Right lobe of liver (tissue), 6 donors: Measurements from ENCODE around the gene TNRC18. TPM values are rescaled to one million over a fixed set of nuclear protein-coding genes. Genes with fewer than 3 reads are reported as not detected.

Experiments
- ATAC-seq, 4 donors: fragments of 200-7000 bp; cut with Tn5 transposase; one replicate each; pipeline ENCODE4 v1.9.1; 2020; ENCODE audit warnings: mild to moderate bottlenecking in 4 of 4, moderate library complexity in 4 of 4
- DNase-seq, 3 donors: peaks; one replicate each; pipeline ENCODE4 v3.0.0-alpha.2; 2020
- H3K27ac ChIP-seq, 3 donors: fragments of 200-600 bp; one replicate each; pipeline ENCODE4 v1.8.0; 2022
- H3K27me3 ChIP-seq, 2 donors: fragments of 200-600 bp; one replicate each; pipeline ENCODE4 v1.8.0; 2022
- H3K36me3 ChIP-seq, 4 donors: fragments of 200-600 bp; sonication (generic) in 1 of 4; one replicate each; pipeline versions ENCODE4 v1.5.1 to v1.8.0; 2017 to 2022; ENCODE audit warnings: control low read depth in 1 of 4
- H3K4me1 ChIP-seq, 4 donors: fragments of 200-600 bp; sonication (generic) in 1 of 4; one replicate each; pipeline versions ENCODE4 v1.5.1 to v1.8.0; 2017 to 2022; ENCODE audit warnings: control low read depth in 1 of 4
- H3K4me3 ChIP-seq, 3 donors: fragments of 200-600 bp; one replicate each; pipeline ENCODE4 v1.8.0; 2022
- H3K9me3 ChIP-seq, 4 donors: fragments of 200-600 bp; sonication (generic) in 1 of 4; one replicate each; pipeline versions ENCODE4 v1.5.1 to v1.8.0; 2017 to 2022; ENCODE audit warnings: control low read depth in 1 of 4
- CTCF ChIP-seq, 4 donors: fragments of 200-600 bp in 3 of 4; fragments of 450-650 bp in 1 of 4; IDR thresholded peaks; one replicate each; pipeline versions ENCODE4 v1.5.1 to v1.8.0; 2016 to 2022; ENCODE audit warnings: antibody characterized with exemption in 4 of 4, mild to moderate bottlenecking in 2 of 4
- POLR2A ChIP-seq: fragments of 450-650 bp; IDR thresholded peaks from one replicate; pipeline ENCODE4 v1.6.1; 2017; ENCODE audit warnings: antibody characterized with exemption, mild to moderate bottlenecking
- WGBS: methylation state at CpG from one replicate; pipeline ENCODE4 v1.1.6; 2018; ENCODE audit warnings: low coverage, low lambda C conversion rate; ENCODE audit not compliant: insufficient coverage; ENCODE audit errors: missing lambda C conversion rate; 5-methylcytosine and 5-hydroxymethylcytosine counted together
- intact Hi-C, 2 donors: fragments of 100-400 bp; cut with DNase I; formaldehyde crosslinking; loops; one replicate each; pipeline versions ENCODE4 v1.11.2 to v1.14.1; 2022
- total RNA-seq, 6 experiments: library from RNA; depleted of rRNA in 2 of 6; stranded (reverse); fragments of >200 nt in 2 of 6; fragmentation: NEBNext Ultra II Directional in 3 of 6; extraction: Animal tissue kit (Norgen Biotek cat#: 25700) in 3 of 6; gene quantifications; one replicate each; pipeline versions ENCODE4 v1.1.0 to v1.2.4, GENCODE V29; 2016 to 2023
- donor health status: DM: no; HTN: yes; CAD: no.
- donor health status: DM: no; HTN: no; CAD: no.
- donor health status: DM: no; HTN: no; CAD: no.
- donor health status: DM: no; HTN: yes; CAD: no.
- donor health status: DM: no; HTN: yes; CAD: no.

Gene TNRC18
- total RNA-seq, 6 experiments from 2014 or later: 27.0 to 36.9 (median 30.5) TPM

- no peak overlapping the region for H3K4me3 ChIP-seq
- no peak for DNase-seq
- H3K4me1 ChIP-seq: peaks cover 0 to 13% (median 0%) of the 10 kb centered on the region in 4 donors
- intact Hi-C loops: no loop called here
- TF ChIP-seq CTCF (IDR thresholded peaks at IDR 0.05) (no peak), POLR2A (no peak)
- no peak overlapping the region for H3K27ac ChIP-seq
- WGBS: 92% methylated on average over 2 of the region's 8 CpGs
- H3K9me3 ChIP-seq: no peaks in the 10 kb centered on the region
- H3K27me3 ChIP-seq: no peaks in the 10 kb centered on the region
- ATAC-seq: no peak
- H3K36me3 ChIP-seq: peaks cover 0 to 53% (median 22%) of the 10 kb centered on the region in 4 donors
Observed at GRCh38 chr7:5393748-5394147, 29.9 kb downstream of the TNRC18 start.

- intact Hi-C loops: no loop called here
- no peak for TF ChIP-seq CTCF (IDR thresholded peaks at IDR 0.05)
- no peak for TF ChIP-seq POLR2A
- H3K27ac ChIP-seq: no peak overlapping the region
- no peak for ATAC-seq
- peaks cover 0 to 13% (median 0%) of the 10 kb centered on the region in 4 donors for H3K4me1 ChIP-seq
- H3K9me3 ChIP-seq: no peaks in the 10 kb centered on the region
- WGBS: 80% methylated on average over 4 of the region's 9 CpGs
- H3K27me3 ChIP-seq: no peaks in the 10 kb centered on the region
- no peak overlapping the region for H3K4me3 ChIP-seq
- H3K36me3 ChIP-seq: peaks cover 0 to 57% (median 22%) of the 10 kb centered on the region in 4 donors
- no peak for DNase-seq
Observed at GRCh38 chr7:5393328-5393727, 30.3 kb downstream of the TNRC18 start.

DNA sequence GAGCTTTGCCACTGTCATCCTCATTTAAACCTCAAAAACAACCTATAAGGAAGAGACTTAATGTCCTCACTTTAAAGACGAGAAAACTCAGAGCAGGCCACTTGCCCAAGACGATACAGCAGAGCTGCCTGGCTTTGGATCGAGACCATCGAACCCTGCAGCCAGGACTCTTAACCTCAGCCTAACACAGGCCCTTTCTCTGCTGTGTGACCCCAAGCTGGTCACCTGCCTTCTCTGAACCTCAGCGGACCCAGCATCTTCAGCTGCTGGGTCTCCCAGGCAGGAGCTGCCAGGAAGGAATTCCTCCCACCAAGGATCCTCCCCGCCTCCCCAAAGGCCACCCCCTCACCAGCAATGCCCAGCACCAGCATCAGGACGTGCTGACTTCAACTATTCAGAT lies 32.7 kb downstream of the TNRC18 start:
- no peak for DNase-seq
- intact Hi-C loops: no loop called here
- Histone ChIP-seq H3K27me3 (no peaks in the 10 kb centered on the region), H3K4me3 (no peak overlapping the region), H3K27ac (no peak overlapping the region), H3K4me1 (no peaks in the 10 kb centered on the region), H3K36me3 (peaks cover 0 to 79% (median 35%) of the 10 kb centered on the region in 4 donors), H3K9me3 (no peaks in the 10 kb centered on the region)
- 88% methylated on average over 4 of the region's 7 CpGs for WGBS
- no peak for ATAC-seq
- no peak for TF ChIP-seq POLR2A
- TF ChIP-seq CTCF (IDR thresholded peaks at IDR 0.05): no peak

GRCh38 chr7:5388905-5389433 lies 34.7 kb downstream of the TNRC18 start:
- intact Hi-C loops: no loop called here

More at GRCh38 chr7:5388905-5389433, 34.7 kb downstream of the TNRC18 start:
- Histone ChIP-seq H3K36me3 (peaks cover 0 to 80% (median 33%) of the 10 kb centered on the region in 4 donors), H3K9me3 (no peaks in the 10 kb centered on the region), H3K27ac (no peak overlapping the region), H3K4me1 (peaks cover 0 to 2% (median 0%) of the 10 kb centered on the region in 4 donors), H3K27me3 (no peaks in the 10 kb centered on the region), H3K4me3 (no peak overlapping the region)
- no peak for DNase-seq
- peak in 1 of 4 donors; percentile 5 for ATAC-seq
- TF ChIP-seq CTCF (IDR thresholded peaks at IDR 0.05): no peak
- no peak for TF ChIP-seq POLR2A
- WGBS: no CpG with 5 or more reads among the region's 64 CpGs
